ENCODE data around the gene LIMD2.

LIMD2 gene

GRCh38 chr17:63679214-63679613 is 20.7 kb downstream of the LIMD2 start:
- DNase-seq, result no peak

- no peak for DNase-seq
These were observed 23.3 kb downstream of the LIMD2 start for GRCh38 chr17:63676584-63676983.

GRCh38 chr17:63675607-63676546 is 24.0 kb downstream of the LIMD2 start:
- DNase-seq, result no peak

- no peak for DNase-seq
These were observed 24.7 kb downstream of the LIMD2 start for GRCh38 chr17:63675231-63675606.

GRCh38 chr17:63672856-63673255 is 27.1 kb downstream of the LIMD2 start:
- DNase-seq, result no peak

GRCh38 chr17:63665527-63666214 is 34.3 kb downstream of the LIMD2 start:
- DNase-seq, result no peak

GRCh38 chr17:63659850-63660249 is 40.1 kb downstream of the LIMD2 start:
- no peak for DNase-seq

- DNase-seq, result no peak
These were observed 41.6 kb downstream of the LIMD2 start for GRCh38 chr17:63658366-63658765.

- DNase-seq, result no peak
These were observed 42.1 kb downstream of the LIMD2 start for GRCh38 chr17:63657786-63658185.

- DNase-seq, result no peak
These were observed 46.9 kb downstream of the LIMD2 start for GRCh38 chr17:63653050-63653449.

- DNase-seq, result no peak
These were observed 47.8 kb downstream of the LIMD2 start for GRCh38 chr17:63652106-63652505.

GRCh38 chr17:63649813-63650212 is 50.1 kb downstream of the LIMD2 start:
- no peak for DNase-seq

- no peak for DNase-seq
These were observed 52.0 kb downstream of the LIMD2 start for GRCh38 chr17:63647936-63648335.

GRCh38 chr17:63647065-63647725 is 52.7 kb downstream of the LIMD2 start:
- DNase-seq, result no peak

- DNase-seq, result no peak
These were observed 53.5 kb downstream of the LIMD2 start for GRCh38 chr17:63646488-63646806.
